SK-N-SH (cell line): ENCODE results near the gene TUBB1. TPM values are rescaled to one million over a fixed set of nuclear protein-coding genes. Genes with fewer than 3 reads are reported as not detected.

Experiments
- CTCF ChIA-PET: fragments of 300-600, 350-600 bp; formaldehyde crosslinking; extraction: SDS; loops from one replicate; lab custom pipeline; 2021; lab: Yijun Ruan, JAX
- POLR2A ChIA-PET: fragments of 350-600 bp; sonication (Branson Sonifier 250); formaldehyde crosslinking; extraction: SDS; loops from one replicate; lab custom pipeline; 2020; ENCODE audit warnings: antibody characterized with exemption, inconsistent platforms; lab: Yijun Ruan, JAX
- DNase-seq: peaks from one replicate; pipeline ENCODE4 v3.0.0; 2012
- H2AFZ ChIP-seq: fragments of 200-600 bp; sonication (generic); 2 replicates; pipeline ENCODE4 v1.8.1; 2016; ENCODE audit warnings: antibody characterized with exemption, mild to moderate bottlenecking, low read depth
- H3F3A ChIP-seq: fragments of 200-600 bp; sonication (generic); replicated peaks from 2 replicates; pipeline ENCODE3; 2016; ENCODE audit warnings: antibody characterized with exemption, mild to moderate bottlenecking; ENCODE audit not compliant: insufficient read depth
- H3K27ac ChIP-seq, 2 experiments: fragments of 200-500 bp in 1 of 2; fragments of 200-600 bp in 1 of 2; sonication (Bioruptor generic) in 1 of 2; sonication (generic), shearing (Covaris generic) in 1 of 2; 2 replicates each; pipeline versions ENCODE4 v1.5.1 to v1.6.1; 2014 to 2016; ENCODE audit warnings: low read depth in 2 of 2, inconsistent platforms in 1 of 2, low read length in 1 of 2, mild to moderate bottlenecking in 1 of 2, mixed read lengths in 1 of 2
- H3K27me3 ChIP-seq: fragments of 200-600 bp; sonication (generic), shearing (Covaris generic); 2 replicates; pipeline ENCODE4 v1.6.1; 2016; ENCODE audit warnings: mixed run types; ENCODE audit not compliant: insufficient read depth
- H3K36me3 ChIP-seq, 2 experiments: fragments of 200-500 bp in 1 of 2; fragments of 200-600 bp in 1 of 2; sonication (Bioruptor generic) in 1 of 2; sonication (generic) in 1 of 2; replicated peaks in 1 of 2; 2 replicates each; pipeline versions ENCODE3 to v1.5.1; 2014 to 2016; ENCODE audit warnings: low read length in 1 of 2, mild to moderate bottlenecking in 1 of 2; ENCODE audit not compliant: insufficient read depth in 2 of 2, control insufficient read depth in 1 of 2
- H3K4me1 ChIP-seq, 2 experiments: fragments of 200-500 bp in 1 of 2; fragments of 200-600 bp in 1 of 2; sonication (Bioruptor generic) in 1 of 2; sonication (generic), shearing (Covaris generic) in 1 of 2; 2 replicates each; pipeline versions ENCODE4 v1.5.1 to v1.6.1; 2014 to 2016; ENCODE audit warnings: low read depth in 1 of 2, low read length in 1 of 2, mixed run types in 1 of 2; ENCODE audit not compliant: insufficient read depth in 2 of 2, control insufficient read depth in 1 of 2
- H3K4me2 ChIP-seq: fragments of 200-600 bp; sonication (generic), shearing (Covaris generic); 2 replicates; pipeline ENCODE4 v1.6.1; 2017; ENCODE audit warnings: mixed run types
- H3K4me3 ChIP-seq, 2 experiments: fragments of 200-500 bp in 1 of 2; fragments of 200-600 bp in 1 of 2; sonication (Bioruptor generic) in 1 of 2; sonication (generic), shearing (Covaris generic) in 1 of 2; 2 replicates each; pipeline versions ENCODE4 v1.5.1 to v1.8.1; 2014 to 2016; ENCODE audit warnings: low read depth in 2 of 2, inconsistent platforms in 1 of 2, low read length in 1 of 2, mild to moderate bottlenecking in 1 of 2, mixed read lengths in 1 of 2, moderate library complexity in 1 of 2
- H3K79me2 ChIP-seq: fragments of 200-600 bp; sonication (generic); 2 replicates; pipeline ENCODE4 v1.8.1; 2017; ENCODE audit warnings: mild to moderate bottlenecking; ENCODE audit not compliant: insufficient read depth
- H3K9ac ChIP-seq: fragments of 200-600 bp; sonication (generic); 2 replicates; pipeline ENCODE4 v1.6.1; 2017; ENCODE audit warnings: mixed run types
- H3K9me2 ChIP-seq: fragments of 200-600 bp; sonication (generic); 2 replicates; pipeline ENCODE4 v1.6.1; 2017; ENCODE audit warnings: mixed run types
- H3K9me3 ChIP-seq: fragments of 200-600 bp; sonication (generic); 2 replicates; pipeline ENCODE4 v1.6.1; 2017; ENCODE audit warnings: mixed run types, mild to moderate bottlenecking, moderate library complexity
- H4K20me1 ChIP-seq: fragments of 200-600 bp; sonication (generic); 2 replicates; pipeline ENCODE4 v1.6.1; 2017; ENCODE audit warnings: mild to moderate bottlenecking, mixed run types; ENCODE audit not compliant: insufficient read depth
- ELF1 ChIP-seq: IDR thresholded peaks from 2 replicates; pipeline ENCODE4 v1.4.0; 2012
- EZH2phosphoT487 ChIP-seq: fragments of 200-600 bp; sonication (generic); IDR thresholded peaks from 2 replicates; pipeline ENCODE4 v1.6.1; 2017; ENCODE audit warnings: low read depth, mixed run types, mild to moderate bottlenecking, antibody characterized with exemption, moderate library complexity, borderline replicate concordance
- POLR2AphosphoS5 ChIP-seq: IDR thresholded peaks from 2 replicates; pipeline ENCODE4 v1.6.1; 2012; ENCODE audit warnings: low read depth, low read length
- RAD21 ChIP-seq: IDR thresholded peaks from 2 replicates; pipeline ENCODE4 v1.6.1; 2012; ENCODE audit warnings: mild to moderate bottlenecking, low read length
- RCOR1 ChIP-seq: fragments of 150-350 bp; IDR thresholded peaks from 2 replicates; pipeline ENCODE4 v1.6.1; 2017; ENCODE audit warnings: antibody characterized with exemption, low read length
- RFX5 ChIP-seq: IDR thresholded peaks from 2 replicates; pipeline ENCODE4 v1.6.1; 2012; ENCODE audit warnings: mild to moderate bottlenecking, improper control_type of control experiment, low read length
- RXRA ChIP-seq: IDR thresholded peaks from 2 replicates; pipeline ENCODE4 v1.4.0; 2012; ENCODE audit warnings: low read depth, mild to moderate bottlenecking, borderline replicate concordance
- SIN3A ChIP-seq: IDR thresholded peaks from 2 replicates; pipeline ENCODE4 v1.6.1; 2012; ENCODE audit warnings: low read depth, mild to moderate bottlenecking, low read length, moderate library complexity, borderline replicate concordance
- TAF1 ChIP-seq: IDR thresholded peaks from 2 replicates; pipeline ENCODE4 v1.6.1; 2012; ENCODE audit warnings: low read depth, mild to moderate bottlenecking, low read length, moderate library complexity, borderline replicate concordance
- TCF12 ChIP-seq: IDR thresholded peaks from 2 replicates; pipeline ENCODE4 v1.4.0; 2012
- TEAD4 ChIP-seq: IDR thresholded peaks from 2 replicates; pipeline ENCODE4 v1.4.0; 2012; ENCODE audit warnings: mild to moderate bottlenecking, borderline replicate concordance; ENCODE audit not compliant: insufficient read depth
- WGBS: methylation state at CpG from one replicate; pipeline ENCODE4 v1.1.6; 2017; ENCODE audit warnings: low lambda C conversion rate; 5-methylcytosine and 5-hydroxymethylcytosine counted together
- polyA plus RNA-seq, 3 experiments: library from polyadenylated mRNA; depleted of rRNA; stranded (reverse); fragments of >200 nt; gene quantifications; 2 replicates each; pipeline ENCODE4 v1.2.3, GENCODE V29; 2012
- TF ChIP-seq, protein P1 (sequence below): fragments of 200-600 bp; sonication (generic); IDR thresholded peaks from 2 replicates; pipeline ENCODE4 v1.6.1; 2017; ENCODE audit warnings: antibody characterized with exemption, mild to moderate bottlenecking, moderate library complexity
- TF ChIP-seq, protein P2 (sequence below): IDR thresholded peaks from 2 replicates; pipeline ENCODE4 v1.6.1; 2012; ENCODE audit warnings: mild to moderate bottlenecking, low read depth, low read length, moderate library complexity
- TF ChIP-seq, protein P3 (sequence below): fragments of 150-350 bp; IDR thresholded peaks from 2 replicates; pipeline ENCODE4 v1.6.1; 2016; ENCODE audit warnings: mild to moderate bottlenecking, low read depth, low read length

Gene TUBB1
- polyA plus RNA-seq, 1 of the 3 experiments (the other 2 are of a cell fraction) = not detected

DNA sequence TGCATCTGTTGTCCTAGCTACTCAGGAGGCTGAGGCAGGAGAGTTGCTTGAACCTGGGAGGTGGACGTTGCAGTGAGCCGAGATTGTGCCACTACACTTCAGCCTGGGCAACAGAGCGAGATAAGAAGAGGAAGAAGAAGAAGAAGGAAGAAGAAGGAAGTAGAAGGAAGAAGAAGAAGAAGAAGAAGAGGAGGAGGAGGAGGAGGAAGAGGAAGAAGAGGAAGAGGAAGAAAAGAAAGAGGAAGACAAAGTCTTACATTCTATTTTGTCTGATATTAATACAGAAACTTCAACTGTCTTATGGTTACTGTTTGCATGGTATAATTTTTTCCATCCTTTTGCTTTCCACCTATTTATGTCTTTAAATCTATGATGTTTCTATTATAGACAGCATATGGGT, 45.4 kb upstream of the TUBB1 start:
- peaks cover 4% of the 10 kb centered on the region; the same call in 1 of the 2 replicates for H3K9me3 ChIP-seq
- H3K9ac ChIP-seq = no peak overlapping the region
- CTCF ChIA-PET = no interaction called here
- H3K4me1 ChIP-seq = no peaks in the 10 kb centered on the region
- no peak overlapping the region for H2AFZ ChIP-seq
- no peak overlapping the region for H3K4me2 ChIP-seq
- no peaks in the 10 kb centered on the region for H4K20me1 ChIP-seq
- TF ChIP-seq EZH2phosphoT487 (no peak), RXRA (no peak), TEAD4 (no peak)
- H3K36me3 ChIP-seq = no peaks in the 10 kb centered on the region
- H3K4me3 ChIP-seq = no peak overlapping the region
- H3K27ac ChIP-seq = no peak overlapping the region
- WGBS = 64% methylated on average over 3 of the region's 3 CpGs
- H3K79me2 ChIP-seq = no peaks in the 10 kb centered on the region
- H3F3A ChIP-seq = no peaks in the 10 kb centered on the region
- no peaks in the 10 kb centered on the region for H3K9me2 ChIP-seq
- POLR2A ChIA-PET = no interaction called here
- DNase-seq = no peak
- H3K27me3 ChIP-seq = no peaks in the 10 kb centered on the region

DNA sequence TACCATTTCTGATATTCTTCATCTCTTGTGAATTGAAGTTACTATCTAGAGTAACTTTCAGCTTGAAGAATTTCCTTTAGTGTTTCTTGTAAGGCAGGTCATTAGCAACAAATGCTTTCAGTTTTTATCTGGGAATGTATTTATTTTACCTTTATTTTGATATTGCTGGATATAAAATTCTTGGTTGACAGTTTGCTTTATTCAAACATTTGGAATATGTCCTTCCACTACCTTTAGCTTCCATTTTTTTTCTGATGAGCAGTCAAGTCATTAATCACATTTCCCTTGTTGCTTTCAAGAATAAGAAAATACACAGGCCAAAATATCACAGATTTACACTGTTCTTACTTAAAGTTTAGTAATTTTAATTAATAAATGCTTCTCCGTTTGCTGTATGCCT, 43.9 kb upstream of the TUBB1 start:
- CTCF ChIA-PET = no interaction called here
- DNase-seq = no peak
- no peaks in the 10 kb centered on the region for H3K36me3 ChIP-seq
- H3K9me2 ChIP-seq = no peaks in the 10 kb centered on the region
- H3K4me3 ChIP-seq = no peak overlapping the region
- POLR2A ChIA-PET = no interaction called here
- H3K27me3 ChIP-seq = no peaks in the 10 kb centered on the region
- 0 out of 2 replicates have a peak, but pooled peaks cover 4% of the 10 kb centered on the region for H3K9me3 ChIP-seq
- no peak overlapping the region for H3K9ac ChIP-seq
- 65% methylated on average over 1 of the region's 1 CpG for WGBS
- H3K4me1 ChIP-seq = no peaks in the 10 kb centered on the region
- no peak overlapping the region for H3K27ac ChIP-seq
- no peak overlapping the region for H3K4me2 ChIP-seq
- H3F3A ChIP-seq = no peaks in the 10 kb centered on the region
- no peak for TF ChIP-seq SIN3A
- H2AFZ ChIP-seq = no peak overlapping the region
- H4K20me1 ChIP-seq = no peaks in the 10 kb centered on the region
- H3K79me2 ChIP-seq = no peaks in the 10 kb centered on the region

DNA sequence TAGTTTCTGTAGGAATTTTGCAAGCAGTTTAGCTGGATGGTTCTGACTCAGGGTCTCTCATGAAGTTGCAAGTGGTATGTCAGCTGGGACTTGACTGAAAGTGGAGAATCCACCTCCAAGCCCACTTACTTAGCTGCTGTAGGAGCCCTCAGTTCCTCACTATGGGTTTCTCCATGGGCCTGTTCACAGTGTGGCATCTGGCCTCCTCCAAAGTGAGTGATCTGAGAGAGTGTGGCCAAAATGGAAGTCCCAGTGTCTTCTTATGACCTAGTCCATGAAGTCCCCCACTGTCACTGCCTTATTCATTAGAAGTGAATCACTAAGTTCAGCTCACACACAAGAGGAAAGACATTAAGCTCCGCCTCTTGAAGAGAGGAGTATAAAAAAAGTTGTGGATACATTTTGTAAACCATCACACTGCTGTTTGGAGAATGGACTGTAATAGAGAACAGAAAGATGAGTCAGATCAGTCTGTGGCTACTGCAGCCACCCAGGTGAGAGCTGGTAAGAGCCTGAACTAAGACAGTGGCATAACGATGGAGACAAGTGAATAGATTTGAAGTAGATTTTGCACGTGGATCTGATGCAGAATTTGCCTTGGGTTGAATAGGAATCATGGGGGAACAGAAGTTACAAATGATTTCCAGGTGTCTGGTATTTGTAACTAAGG, 43.0 kb upstream of the TUBB1 start:
- no peaks in the 10 kb centered on the region for H3K9me2 ChIP-seq
- DNase-seq = no peak
- no peaks in the 10 kb centered on the region for H3K36me3 ChIP-seq
- no peak overlapping the region for H3K4me3 ChIP-seq
- no peak overlapping the region for H3K27ac ChIP-seq
- H3K9ac ChIP-seq = no peak overlapping the region
- H3F3A ChIP-seq = no peaks in the 10 kb centered on the region
- no peak overlapping the region for H2AFZ ChIP-seq
- no peaks in the 10 kb centered on the region for H4K20me1 ChIP-seq
- no peak for TF ChIP-seq EZH2phosphoT487
- no peak for TF ChIP-seq RFX5
- TF ChIP-seq, protein P1, sequence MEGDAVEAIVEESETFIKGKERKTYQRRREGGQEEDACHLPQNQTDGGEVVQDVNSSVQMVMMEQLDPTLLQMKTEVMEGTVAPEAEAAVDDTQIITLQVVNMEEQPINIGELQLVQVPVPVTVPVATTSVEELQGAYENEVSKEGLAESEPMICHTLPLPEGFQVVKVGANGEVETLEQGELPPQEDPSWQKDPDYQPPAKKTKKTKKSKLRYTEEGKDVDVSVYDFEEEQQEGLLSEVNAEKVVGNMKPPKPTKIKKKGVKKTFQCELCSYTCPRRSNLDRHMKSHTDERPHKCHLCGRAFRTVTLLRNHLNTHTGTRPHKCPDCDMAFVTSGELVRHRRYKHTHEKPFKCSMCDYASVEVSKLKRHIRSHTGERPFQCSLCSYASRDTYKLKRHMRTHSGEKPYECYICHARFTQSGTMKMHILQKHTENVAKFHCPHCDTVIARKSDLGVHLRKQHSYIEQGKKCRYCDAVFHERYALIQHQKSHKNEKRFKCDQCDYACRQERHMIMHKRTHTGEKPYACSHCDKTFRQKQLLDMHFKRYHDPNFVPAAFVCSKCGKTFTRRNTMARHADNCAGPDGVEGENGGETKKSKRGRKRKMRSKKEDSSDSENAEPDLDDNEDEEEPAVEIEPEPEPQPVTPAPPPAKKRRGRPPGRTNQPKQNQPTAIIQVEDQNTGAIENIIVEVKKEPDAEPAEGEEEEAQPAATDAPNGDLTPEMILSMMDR = no peak
- TF ChIP-seq, protein P2, sequence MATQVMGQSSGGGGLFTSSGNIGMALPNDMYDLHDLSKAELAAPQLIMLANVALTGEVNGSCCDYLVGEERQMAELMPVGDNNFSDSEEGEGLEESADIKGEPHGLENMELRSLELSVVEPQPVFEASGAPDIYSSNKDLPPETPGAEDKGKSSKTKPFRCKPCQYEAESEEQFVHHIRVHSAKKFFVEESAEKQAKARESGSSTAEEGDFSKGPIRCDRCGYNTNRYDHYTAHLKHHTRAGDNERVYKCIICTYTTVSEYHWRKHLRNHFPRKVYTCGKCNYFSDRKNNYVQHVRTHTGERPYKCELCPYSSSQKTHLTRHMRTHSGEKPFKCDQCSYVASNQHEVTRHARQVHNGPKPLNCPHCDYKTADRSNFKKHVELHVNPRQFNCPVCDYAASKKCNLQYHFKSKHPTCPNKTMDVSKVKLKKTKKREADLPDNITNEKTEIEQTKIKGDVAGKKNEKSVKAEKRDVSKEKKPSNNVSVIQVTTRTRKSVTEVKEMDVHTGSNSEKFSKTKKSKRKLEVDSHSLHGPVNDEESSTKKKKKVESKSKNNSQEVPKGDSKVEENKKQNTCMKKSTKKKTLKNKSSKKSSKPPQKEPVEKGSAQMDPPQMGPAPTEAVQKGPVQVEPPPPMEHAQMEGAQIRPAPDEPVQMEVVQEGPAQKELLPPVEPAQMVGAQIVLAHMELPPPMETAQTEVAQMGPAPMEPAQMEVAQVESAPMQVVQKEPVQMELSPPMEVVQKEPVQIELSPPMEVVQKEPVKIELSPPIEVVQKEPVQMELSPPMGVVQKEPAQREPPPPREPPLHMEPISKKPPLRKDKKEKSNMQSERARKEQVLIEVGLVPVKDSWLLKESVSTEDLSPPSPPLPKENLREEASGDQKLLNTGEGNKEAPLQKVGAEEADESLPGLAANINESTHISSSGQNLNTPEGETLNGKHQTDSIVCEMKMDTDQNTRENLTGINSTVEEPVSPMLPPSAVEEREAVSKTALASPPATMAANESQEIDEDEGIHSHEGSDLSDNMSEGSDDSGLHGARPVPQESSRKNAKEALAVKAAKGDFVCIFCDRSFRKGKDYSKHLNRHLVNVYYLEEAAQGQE = no peak
- TF ChIP-seq POLR2AphosphoS5 = no peak
- TF ChIP-seq, protein P3, sequence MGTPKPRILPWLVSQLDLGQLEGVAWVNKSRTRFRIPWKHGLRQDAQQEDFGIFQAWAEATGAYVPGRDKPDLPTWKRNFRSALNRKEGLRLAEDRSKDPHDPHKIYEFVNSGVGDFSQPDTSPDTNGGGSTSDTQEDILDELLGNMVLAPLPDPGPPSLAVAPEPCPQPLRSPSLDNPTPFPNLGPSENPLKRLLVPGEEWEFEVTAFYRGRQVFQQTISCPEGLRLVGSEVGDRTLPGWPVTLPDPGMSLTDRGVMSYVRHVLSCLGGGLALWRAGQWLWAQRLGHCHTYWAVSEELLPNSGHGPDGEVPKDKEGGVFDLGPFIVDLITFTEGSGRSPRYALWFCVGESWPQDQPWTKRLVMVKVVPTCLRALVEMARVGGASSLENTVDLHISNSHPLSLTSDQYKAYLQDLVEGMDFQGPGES = no peak
- TF ChIP-seq RAD21 = no peak
- TF ChIP-seq TCF12 = no peak
- no peak for TF ChIP-seq RCOR1
- TF ChIP-seq ELF1 = no peak
- TF ChIP-seq TAF1 = no peak
- ChIA-PET POLR2A (no interaction called here), CTCF (interaction anchor here (1.0 kb wide), 1 partner anchor 480 kb away, joined by 3 read pairs; no protein-coding TSS in a partner anchor)
- no peaks in the 10 kb centered on the region for H3K4me1 ChIP-seq
- no peaks in the 10 kb centered on the region for H3K27me3 ChIP-seq
- H3K79me2 ChIP-seq = no peaks in the 10 kb centered on the region
- no peak overlapping the region for H3K4me2 ChIP-seq
- 0 out of 2 replicates have a peak, but pooled peaks cover 4% of the 10 kb centered on the region for H3K9me3 ChIP-seq
- WGBS = 79% methylated on average over 3 of the region's 3 CpGs
